Measurements from ENCODE around the gene SPSB1.

The SPSB1 gene

GRCh38 chr1:9278116-9278515 lies 14.6 kb upstream of the SPSB1 start:
- in situ Hi-C loops (cut with MboI; ENCODE audit: low sequenced_read_pairs): no loop called here

GRCh38 chr1:9278585-9279153 lies 14.0 kb upstream of the SPSB1 start:
- in situ Hi-C loops (cut with MboI; ENCODE audit: low sequenced_read_pairs): no loop called here

GRCh38 chr1:9279172-9279840 lies 13.4 kb upstream of the SPSB1 start:
- in situ Hi-C loops (cut with MboI; ENCODE audit: low sequenced_read_pairs): no loop called here

GRCh38 chr1:9280015-9280860 lies 12.5 kb upstream of the SPSB1 start:
- in situ Hi-C loops (cut with MboI; ENCODE audit: low sequenced_read_pairs): no loop called here

GRCh38 chr1:9281071-9281827 lies 11.4 kb upstream of the SPSB1 start:
- in situ Hi-C loops (cut with MboI; ENCODE audit: low sequenced_read_pairs): no loop called here

- in situ Hi-C loops (cut with MboI; ENCODE audit: low sequenced_read_pairs): no loop called here
Measured at GRCh38 chr1:9281908-9282695, 10.6 kb upstream of the SPSB1 start.

- in situ Hi-C loops (cut with MboI; ENCODE audit: low sequenced_read_pairs): no loop called here
Measured at GRCh38 chr1:9282696-9282955, 10.1 kb upstream of the SPSB1 start.

- in situ Hi-C loops (cut with MboI; ENCODE audit: low sequenced_read_pairs): no loop called here
Measured at GRCh38 chr1:9284061-9284460, 8.6 kb upstream of the SPSB1 start.

- in situ Hi-C loops (cut with MboI; ENCODE audit: low sequenced_read_pairs): no loop called here
Measured at GRCh38 chr1:9286556-9286955, 6.1 kb upstream of the SPSB1 start.

- in situ Hi-C loops (cut with MboI; ENCODE audit: low sequenced_read_pairs): no loop called here
Measured at GRCh38 chr1:9289090-9289534, 3.6 kb upstream of the SPSB1 start.

- in situ Hi-C loops (cut with MboI; ENCODE audit: low sequenced_read_pairs): no loop called here
Measured at GRCh38 chr1:9289711-9290485, 2.8 kb upstream of the SPSB1 start.

GRCh38 chr1:9291914-9292360 lies 757 bp upstream of the SPSB1 start:
- in situ Hi-C loops (cut with MboI; ENCODE audit: low sequenced_read_pairs): no loop called here

GRCh38 chr1:9293241-9293532 lies 493 bp downstream of the SPSB1 start:
- in situ Hi-C loops (cut with MboI; ENCODE audit: low sequenced_read_pairs): no loop called here

- in situ Hi-C loops (cut with MboI; ENCODE audit: low sequenced_read_pairs): no loop called here
Measured at GRCh38 chr1:9293533-9294404, 1.1 kb downstream of the SPSB1 start.

- in situ Hi-C loops (cut with MboI; ENCODE audit: low sequenced_read_pairs): no loop called here
Measured at GRCh38 chr1:9294405-9294773, 1.7 kb downstream of the SPSB1 start.

GRCh38 chr1:9294910-9295636 lies 2.4 kb downstream of the SPSB1 start:
- in situ Hi-C loops (cut with MboI; ENCODE audit: low sequenced_read_pairs): no loop called here

- in situ Hi-C loops (cut with MboI; ENCODE audit: low sequenced_read_pairs): no loop called here
Measured at GRCh38 chr1:9295884-9296283, 3.2 kb downstream of the SPSB1 start.

GRCh38 chr1:9296850-9297249 lies 4.2 kb downstream of the SPSB1 start:
- in situ Hi-C loops (cut with MboI; ENCODE audit: low sequenced_read_pairs): no loop called here

- in situ Hi-C loops (cut with MboI; ENCODE audit: low sequenced_read_pairs): no loop called here
Measured at GRCh38 chr1:9297831-9298230, 5.1 kb downstream of the SPSB1 start.

All from HL-60/S4 treated with phorbol 12-myristate 13-acetate at 8.2 ng/mL for 4 days and 3 days (cell line).